Loucy (cell line): ENCODE results near the gene LDLRAD4.

Source experiments
- CTCF ChIP-seq: fragments of 200-600 bp; sonication (generic); conservative IDR thresholded peaks from 2 replicates; pipeline ENCODE4 v1.5.1; 2014; ENCODE audit warnings: mild to moderate bottlenecking, antibody characterized with exemption, low read length
- EZH2phosphoT487 ChIP-seq: fragments of 200-600 bp; IDR thresholded peaks from 2 replicates; pipeline ENCODE4 v1.6.1; 2018; ENCODE audit warnings: antibody characterized with exemption, mild to moderate bottlenecking, moderate library complexity, borderline replicate concordance

GRCh38 chr18:13428319-13428718 lies 209.8 kb downstream of the LDLRAD4 start:
- TF ChIP-seq EZH2phosphoT487 (no peak), CTCF (no peak)
